ENCODE results near the gene CPNE5. TPM values are rescaled to one million over a fixed set of nuclear protein-coding genes. Genes with fewer than 3 reads are reported as not detected.

CPNE5 gene
- total and polyA plus RNA-seq, 8 donors = 1.2 to 15.9 (median 2.4) TPM; not detected in 1

GRCh38 chr6:36698196-36698595 lies 141.0 kb downstream of the CPNE5 start:
- no peaks in the 10 kb centered on the region for H3K9me3 ChIP-seq
- intact Hi-C loops (cut with DNase I; ENCODE audit: low total_unique reads) = no loop called here
- DNase-seq = no peak
- peak overlapping the region in 1 of 4 donors; percentile 1 for H3K4me3 ChIP-seq
- peak overlapping the region in 1 of 5 donors; percentile 6 for H3K27ac ChIP-seq
- no peak for TF ChIP-seq CTCF (IDR thresholded peaks at IDR 0.05)
- no peak for TF ChIP-seq POLR2AphosphoS5 (IDR thresholded peaks at IDR 0.05)
- no peak for TF ChIP-seq POLR2A (IDR thresholded peaks at IDR 0.05)
- no peak for TF ChIP-seq EP300 (IDR thresholded peaks at IDR 0.05)
- H3K36me3 ChIP-seq = no peaks in the 10 kb centered on the region
- H3K4me1 ChIP-seq = peaks cover 0 to 21% (median 1%) of the 10 kb centered on the region in 4 donors
- 72 to 86% (median 83%) methylated on average over 6 of the region's 6 CpGs for WGBS, 5 donors
- peaks cover 0 to 4% (median 0%) of the 10 kb centered on the region in 3 donors for H3K27me3 ChIP-seq

DNA sequence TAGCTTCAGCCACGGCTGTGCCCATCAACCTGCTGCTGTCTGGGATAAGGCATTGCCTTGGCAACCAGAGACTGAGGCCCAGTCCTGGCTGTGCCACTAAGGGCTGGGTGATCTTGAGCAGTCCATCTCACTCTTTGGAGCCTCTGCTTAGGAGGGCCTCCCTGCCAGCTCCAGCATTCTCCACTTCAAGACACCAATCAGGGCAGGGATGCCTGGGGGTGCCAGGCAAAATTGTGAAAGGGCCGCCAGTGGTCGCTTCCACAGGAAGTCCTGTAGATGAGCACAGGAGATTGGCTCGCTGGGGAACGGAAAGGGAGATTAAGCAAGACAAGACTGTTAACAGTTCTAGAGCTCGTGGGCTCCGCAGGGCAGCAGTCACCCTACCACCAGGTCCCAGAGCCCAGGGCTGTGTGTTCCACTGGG lies 141.8 kb downstream of the CPNE5 start, which contains the start of gene RAB44:
Gene RAB44, plus strand, starts transcription at position 346 of the 423 bp plus-strand sequence. CDS start 6,410 bp downstream, outside the sequence.
- intact Hi-C loops (cut with DNase I; ENCODE audit: low total_unique reads) = no loop called here
- Histone ChIP-seq H3K36me3 (no peaks in the 10 kb centered on the region), H3K27me3 (peaks cover 0 to 4% (median 0%) of the 10 kb centered on the region in 3 donors), H3K27ac (peak within 1 kb of the TSS in 1 of 5 donors; percentile 6), H3K9me3 (no peaks in the 10 kb centered on the region), H3K4me3 (peak within 1 kb of the TSS in 1 of 4 donors; percentile 1), H3K4me1 (peaks cover 0 to 28% (median 8%) of the 10 kb centered on the region in 4 donors)
- TF ChIP-seq EP300 (IDR thresholded peaks at IDR 0.05) = no peak
- TF ChIP-seq POLR2AphosphoS5 (IDR thresholded peaks at IDR 0.05) = no peak
- no peak for TF ChIP-seq POLR2A (IDR thresholded peaks at IDR 0.05)
- no peak for TF ChIP-seq CTCF (IDR thresholded peaks at IDR 0.05)
- DNase-seq = no peak
- 83 to 96% (median 89%) methylated on average over 7 of the region's 7 CpGs for WGBS, 5 donors

GRCh38 chr6:36695414-36695813 lies 143.8 kb downstream of the CPNE5 start:
- Histone ChIP-seq H3K27ac (no peak overlapping the region), H3K9me3 (no peaks in the 10 kb centered on the region), H3K36me3 (no peaks in the 10 kb centered on the region), H3K27me3 (peaks cover 0 to 4% (median 0%) of the 10 kb centered on the region in 3 donors), H3K4me1 (peaks cover 0 to 23% (median 12%) of the 10 kb centered on the region in 4 donors), H3K4me3 (no peak overlapping the region)
- 33 to 64% (median 50%) methylated on average over 2 of the region's 2 CpGs for WGBS, 5 donors
- no peak for DNase-seq
- TF ChIP-seq POLR2AphosphoS5 (IDR thresholded peaks at IDR 0.05) (no peak), POLR2A (IDR thresholded peaks at IDR 0.05) (no peak), CTCF (IDR thresholded peaks at IDR 0.05) (no peak), EP300 (IDR thresholded peaks at IDR 0.05) (no peak)
- intact Hi-C loops (cut with DNase I; ENCODE audit: low total_unique reads) = no loop called here

DNA sequence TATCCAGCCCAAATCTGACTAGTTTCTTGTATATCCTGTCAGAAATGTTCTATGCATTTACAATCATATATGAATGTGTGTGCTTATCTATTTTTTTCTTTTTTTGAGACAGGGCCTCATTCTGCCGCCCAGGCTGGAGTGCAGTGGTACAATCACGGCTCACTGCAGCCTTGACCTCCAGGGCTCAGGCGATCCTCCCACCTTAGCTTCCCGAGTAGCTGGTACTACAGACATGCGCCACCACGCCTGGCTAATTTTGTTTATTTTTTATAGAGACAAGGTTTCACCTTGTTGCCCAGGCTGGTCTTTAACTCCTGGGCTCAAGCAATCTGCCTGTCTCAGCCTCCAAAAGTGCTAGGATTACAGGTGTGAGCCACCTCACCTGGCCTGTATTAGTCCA lies 144.6 kb downstream of the CPNE5 start:
- H3K9me3 ChIP-seq = no peaks in the 10 kb centered on the region
- 79 to 94% (median 87%) methylated on average over 6 of the region's 6 CpGs for WGBS, 5 donors
- peaks cover 0 to 4% (median 0%) of the 10 kb centered on the region in 3 donors for H3K27me3 ChIP-seq
- no peaks in the 10 kb centered on the region for H3K36me3 ChIP-seq
- intact Hi-C loops (cut with DNase I; ENCODE audit: low total_unique reads) = no loop called here
- peaks cover 0 to 23% (median 12%) of the 10 kb centered on the region in 4 donors for H3K4me1 ChIP-seq
- DNase-seq = no peak
- no peak overlapping the region for H3K27ac ChIP-seq
- H3K4me3 ChIP-seq = no peak overlapping the region
- no peak for TF ChIP-seq CTCF (IDR thresholded peaks at IDR 0.05)
- no peak for TF ChIP-seq EP300 (IDR thresholded peaks at IDR 0.05)
- no peak for TF ChIP-seq POLR2AphosphoS5 (IDR thresholded peaks at IDR 0.05)
- no peak for TF ChIP-seq POLR2A (IDR thresholded peaks at IDR 0.05)

Data from stomach (tissue), 9 donors.